Raji (cell line): Measurements from ENCODE around the gene STUM.

ENCODE experiments used
- POLR2A ChIP-seq: IDR thresholded peaks from 2 replicates; pipeline ENCODE4 v1.6.1; 2011; ENCODE audit warnings: low read depth, low read length, control low read depth; ENCODE audit not compliant: insufficient read depth

The STUM gene

DNA sequence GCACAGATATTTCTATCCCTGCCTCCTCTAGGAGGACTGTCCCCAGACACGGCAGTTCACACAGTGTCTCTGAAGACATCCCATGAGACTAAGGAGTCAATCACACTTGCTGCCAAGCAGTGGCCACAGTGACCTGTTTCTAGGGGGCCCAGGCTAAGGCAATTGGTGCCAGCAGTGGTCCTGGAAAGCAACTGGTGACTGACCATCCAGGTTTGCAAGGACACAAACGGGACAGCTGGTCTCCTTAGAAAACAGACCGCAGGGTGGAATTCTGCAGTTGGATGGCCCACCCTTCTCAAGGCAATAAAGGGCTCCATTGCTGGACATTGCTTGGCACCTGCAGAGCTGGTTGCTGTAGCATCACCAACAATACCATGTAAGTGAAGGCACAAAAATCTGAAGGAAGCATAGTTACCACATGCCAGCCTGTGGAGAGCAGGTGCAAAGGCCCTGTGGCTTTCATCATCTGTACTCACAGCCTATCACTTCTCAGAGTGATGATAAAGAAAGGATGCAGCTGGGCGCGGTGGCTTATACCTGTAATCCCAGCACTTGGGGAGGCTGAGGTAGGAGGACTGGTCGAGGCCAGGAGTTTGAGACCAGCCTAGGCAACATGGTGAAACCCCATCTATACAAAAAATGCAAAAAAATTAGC lies 81.5 kb downstream of the STUM start:
- no peak for TF ChIP-seq POLR2A

DNA sequence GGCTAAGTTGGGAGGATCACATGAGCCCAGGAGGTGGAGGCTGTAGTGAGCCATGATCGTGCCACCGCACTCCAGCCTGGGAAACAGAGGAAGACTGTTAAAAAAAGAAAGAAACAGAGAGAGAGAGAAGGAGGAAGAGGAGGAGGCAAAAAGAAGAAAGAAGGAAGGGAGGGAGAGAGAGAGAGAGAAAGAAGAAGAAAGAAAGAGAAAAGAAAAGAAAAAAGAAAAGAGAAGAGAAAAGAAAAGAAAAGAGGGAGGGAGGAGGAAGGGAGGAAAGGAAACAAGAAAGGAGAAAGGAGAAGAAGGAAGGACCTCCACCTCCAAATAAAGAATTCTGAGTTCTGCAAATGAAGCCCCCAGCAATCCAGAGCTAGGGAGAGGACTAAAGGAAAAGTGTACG lies 82.0 kb downstream of the STUM start:
- no peak for TF ChIP-seq POLR2A

DNA sequence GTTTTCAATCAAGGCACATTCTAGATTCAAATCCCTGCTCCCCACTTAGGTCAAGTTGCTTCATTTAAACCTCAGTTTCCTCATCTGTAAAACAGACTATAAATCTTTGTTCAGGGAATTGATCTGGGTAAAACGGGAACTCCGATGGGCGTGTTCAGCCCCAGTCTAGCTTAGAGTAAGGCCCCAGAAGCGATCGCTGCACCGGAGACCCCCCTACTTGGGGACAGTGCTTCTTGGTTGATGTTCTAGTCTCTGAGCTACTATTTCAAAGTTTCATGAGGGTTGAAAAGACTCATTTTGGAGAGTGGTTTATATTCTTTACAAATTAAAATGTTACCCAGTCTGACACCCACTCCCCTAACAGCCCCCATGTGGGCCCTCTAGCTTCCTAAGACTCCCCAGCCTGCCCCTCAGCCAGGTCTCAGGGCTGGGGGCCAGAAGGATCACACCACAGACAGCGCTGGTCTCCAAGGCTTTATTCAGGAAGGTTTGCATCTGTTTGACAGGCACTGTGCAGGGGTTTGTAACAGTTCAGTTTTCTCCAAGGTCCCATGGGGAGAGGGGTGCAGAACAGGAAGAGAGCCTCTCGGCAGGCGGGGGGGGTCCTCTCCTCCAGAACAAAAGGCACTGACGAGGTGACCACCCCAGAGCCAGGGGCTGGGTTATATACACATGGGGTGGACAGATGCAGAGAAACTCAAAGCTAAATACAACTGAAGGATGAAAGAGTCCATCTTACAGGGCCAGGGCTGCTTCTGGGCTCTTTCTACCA lies 82.9 kb downstream of the STUM start:
- no peak for TF ChIP-seq POLR2A

DNA sequence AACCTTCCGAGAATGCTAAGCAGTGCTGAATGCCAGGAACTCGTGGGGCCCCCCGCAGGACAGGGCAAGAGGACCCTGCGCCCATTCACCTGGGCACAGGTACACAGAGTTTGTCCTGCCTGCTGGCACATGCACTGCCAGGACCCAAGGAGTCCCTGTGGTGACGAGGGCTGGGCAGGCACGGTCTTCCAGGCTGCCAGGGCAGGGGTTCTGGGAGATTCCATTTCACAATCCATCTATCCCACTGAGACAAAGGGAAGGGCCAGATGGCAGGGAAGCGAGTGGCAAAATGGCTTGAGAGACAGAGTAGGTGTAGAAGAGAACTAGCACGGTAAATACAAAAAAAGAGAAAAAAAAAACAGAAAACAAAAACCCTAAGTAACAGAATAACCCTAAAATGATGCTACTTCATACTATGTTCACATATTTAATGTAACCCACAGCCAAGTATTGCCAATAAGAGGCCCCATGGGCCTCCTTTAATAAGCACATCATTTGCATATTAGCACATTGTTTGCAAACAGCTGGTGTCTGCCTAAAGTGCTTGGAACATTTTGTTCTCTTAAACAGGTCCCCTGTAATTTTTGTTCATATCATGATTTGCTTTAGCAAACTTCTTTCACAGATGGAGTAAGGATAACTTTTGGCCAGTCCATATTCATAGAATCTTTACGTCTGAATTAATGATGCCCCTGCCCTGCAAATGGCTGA lies 83.8 kb downstream of the STUM start:
- no peak for TF ChIP-seq POLR2A

DNA sequence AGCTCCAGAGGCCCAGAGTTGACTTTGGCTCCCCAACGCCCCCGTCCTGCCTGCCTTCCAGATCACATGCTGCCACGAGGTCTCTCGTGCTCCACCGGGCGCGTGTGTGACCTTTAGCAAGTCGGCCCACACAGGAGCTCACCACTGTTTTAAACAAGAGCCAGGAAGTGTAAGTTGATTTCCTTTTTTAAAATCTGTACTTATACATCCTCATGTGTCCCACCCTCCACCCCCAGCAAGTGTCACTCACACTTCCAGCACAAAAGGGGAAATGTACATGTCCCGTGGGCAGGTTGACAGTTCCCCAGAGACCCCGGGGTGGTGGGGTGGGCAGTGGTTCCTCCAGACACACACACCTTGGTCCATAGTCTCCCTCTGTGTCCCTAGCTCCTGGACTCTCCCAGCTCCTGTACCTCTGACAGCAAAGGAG lies 84.4 kb downstream of the STUM start:
- no peak for TF ChIP-seq POLR2A

DNA sequence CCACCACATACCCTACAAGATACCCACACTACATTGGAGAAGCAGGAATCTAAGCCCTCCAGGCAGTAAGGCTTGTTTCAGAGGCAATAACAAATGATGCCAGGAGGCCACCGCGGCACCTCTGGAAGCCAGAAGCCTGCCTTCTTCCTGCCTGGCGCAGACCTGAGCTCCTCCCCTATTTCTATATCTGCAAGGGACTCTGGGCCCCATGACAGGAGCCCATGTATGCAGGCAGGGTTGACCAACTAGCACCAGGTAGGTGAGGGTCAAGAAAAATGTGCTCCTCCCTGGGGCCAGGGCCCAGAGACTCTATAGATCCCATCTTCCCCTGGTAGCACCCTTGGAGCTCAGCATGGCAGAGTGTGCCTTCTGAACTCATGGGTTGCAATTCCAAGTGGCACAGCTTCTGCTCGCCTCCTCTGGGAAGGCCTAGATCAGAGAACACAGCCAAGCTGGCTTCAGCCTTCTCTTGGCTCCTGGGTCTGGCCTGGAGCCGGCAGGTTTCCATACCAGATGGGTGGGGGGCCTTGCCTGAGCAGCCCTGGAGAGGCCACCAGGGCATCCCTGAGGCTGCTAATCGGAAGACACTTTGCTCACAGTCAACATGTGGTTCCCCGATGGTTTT lies 85.1 kb downstream of the STUM start:
- TF ChIP-seq POLR2A = no peak

DNA sequence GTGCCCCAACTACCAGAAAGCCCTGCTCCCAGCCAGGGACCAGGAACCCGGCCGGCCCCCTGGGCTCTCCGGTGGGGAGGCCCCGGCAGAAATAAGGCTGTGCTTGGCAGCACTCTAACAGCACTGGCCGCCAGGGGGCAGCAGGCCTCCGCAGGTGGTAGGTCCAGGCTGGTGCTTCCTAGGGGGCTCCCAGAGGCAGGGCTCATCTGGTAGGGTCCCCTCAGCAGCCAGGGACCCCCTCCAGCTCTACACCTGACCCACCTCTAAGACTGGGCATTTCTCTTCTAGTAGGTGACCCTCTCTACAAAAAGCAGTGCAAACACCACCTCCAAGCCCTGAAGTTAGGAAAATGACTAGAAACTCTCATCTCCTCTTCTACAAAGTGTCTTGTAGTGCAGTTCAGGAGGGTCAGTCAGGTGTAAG lies 85.6 kb downstream of the STUM start:
- no peak for TF ChIP-seq POLR2A

DNA sequence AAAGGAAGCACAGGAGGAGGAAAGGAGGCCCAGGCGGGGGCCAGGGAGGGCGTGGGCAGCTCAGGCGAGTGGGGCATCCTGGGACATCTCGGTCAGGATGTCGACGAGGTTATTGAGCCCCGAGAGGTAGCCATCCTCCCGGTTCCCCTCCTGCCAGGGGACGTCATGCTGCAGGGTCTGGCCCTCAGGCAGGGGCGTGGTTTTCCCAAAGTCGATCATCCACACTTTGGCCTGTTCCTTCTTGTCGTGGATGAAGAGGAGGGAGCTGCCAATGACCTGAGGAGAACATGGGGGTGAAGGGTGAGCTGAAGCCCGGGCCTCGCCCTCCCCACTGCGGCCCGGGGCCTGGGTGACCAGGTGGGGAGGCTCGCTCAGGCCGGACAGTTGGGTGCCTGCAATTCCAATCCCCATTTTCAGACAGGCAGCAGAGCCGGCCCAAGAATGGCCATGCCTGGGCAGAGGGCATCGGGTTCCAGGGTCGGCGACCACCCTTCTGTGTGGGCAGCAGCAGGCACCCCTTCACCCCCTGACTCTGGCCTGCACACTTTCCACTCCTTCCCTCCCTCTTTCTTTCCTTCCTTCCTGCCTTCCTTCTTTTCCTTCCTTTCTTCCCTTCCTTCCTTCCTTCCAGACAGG lies 86.2 kb downstream of the STUM start:
- no peak for TF ChIP-seq POLR2A

DNA sequence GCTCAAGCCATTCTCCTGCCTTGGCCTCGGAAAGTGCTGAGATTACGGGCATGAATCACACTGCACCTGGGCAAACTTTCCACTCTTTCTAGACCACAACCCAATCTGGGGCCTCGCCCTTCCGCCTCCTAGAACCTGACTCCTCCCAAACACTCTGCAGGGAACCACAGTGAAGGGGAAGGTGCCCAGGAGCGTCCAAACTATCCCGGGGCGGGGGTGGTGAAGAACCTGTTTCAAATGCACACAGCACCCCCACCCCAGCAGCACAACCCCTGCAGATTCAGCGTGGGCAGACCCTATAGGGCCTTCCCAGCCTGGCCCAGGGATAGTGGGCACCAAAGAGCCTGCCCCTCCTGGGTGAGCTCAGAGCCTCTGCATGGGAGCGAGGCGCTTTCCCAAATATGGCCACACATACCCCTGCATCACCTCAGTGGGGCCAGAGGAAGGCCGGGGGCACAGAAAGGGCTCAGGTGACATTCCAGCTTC lies 86.9 kb downstream of the STUM start:
- no peak for TF ChIP-seq POLR2A

DNA sequence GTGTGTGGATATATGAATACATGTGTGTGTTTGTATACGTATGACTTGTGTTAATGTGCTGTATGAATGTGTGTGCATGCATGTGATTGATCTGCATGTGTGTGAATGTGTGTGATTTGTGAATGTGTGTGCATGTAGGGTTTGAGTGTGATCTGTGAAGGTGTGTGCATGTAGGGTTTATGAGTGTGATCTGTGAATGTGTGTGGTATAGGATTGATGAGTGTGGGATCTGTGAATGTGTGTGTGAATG lies 88.2 kb downstream of the STUM start:
- TF ChIP-seq POLR2A = no peak

DNA sequence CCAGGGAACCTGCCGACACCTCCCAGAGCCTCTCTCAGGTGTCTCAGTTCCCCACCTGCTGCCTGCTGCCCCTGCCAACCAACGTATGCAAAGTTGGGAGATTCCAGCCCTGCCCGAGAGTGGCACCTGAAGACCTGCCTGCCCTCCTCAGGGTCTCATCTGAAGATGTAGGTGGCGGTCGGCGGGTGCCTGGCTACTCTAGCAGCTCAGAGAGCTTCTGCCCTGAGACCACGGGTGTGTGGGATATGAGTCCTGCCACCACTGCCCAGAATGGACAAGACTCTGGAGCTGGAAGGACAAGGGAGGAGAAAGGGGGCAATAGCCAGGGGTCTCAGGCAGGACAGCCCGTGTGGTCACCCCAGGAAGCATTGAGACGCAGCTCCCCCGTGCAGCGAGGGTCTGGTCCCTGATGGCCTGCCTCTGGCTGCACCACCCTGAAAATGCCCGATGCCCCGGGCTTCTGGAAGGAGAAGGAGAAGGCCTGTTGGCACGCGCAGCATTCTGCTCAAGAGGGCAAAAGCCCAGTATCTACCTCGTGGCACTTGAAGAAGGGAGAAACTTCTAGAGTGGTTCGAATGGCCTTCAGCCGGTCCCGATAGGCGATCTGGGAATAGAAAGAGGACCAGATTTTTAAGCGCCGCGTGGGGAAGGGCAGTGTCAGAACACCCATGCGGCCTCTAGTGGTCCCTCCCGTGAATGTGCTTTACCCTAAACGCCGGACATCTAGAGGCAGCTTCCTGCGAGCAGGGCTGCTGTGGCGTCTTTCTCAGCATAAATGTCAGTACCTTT lies 88.8 kb downstream of the STUM start:
- TF ChIP-seq POLR2A = no peak

DNA sequence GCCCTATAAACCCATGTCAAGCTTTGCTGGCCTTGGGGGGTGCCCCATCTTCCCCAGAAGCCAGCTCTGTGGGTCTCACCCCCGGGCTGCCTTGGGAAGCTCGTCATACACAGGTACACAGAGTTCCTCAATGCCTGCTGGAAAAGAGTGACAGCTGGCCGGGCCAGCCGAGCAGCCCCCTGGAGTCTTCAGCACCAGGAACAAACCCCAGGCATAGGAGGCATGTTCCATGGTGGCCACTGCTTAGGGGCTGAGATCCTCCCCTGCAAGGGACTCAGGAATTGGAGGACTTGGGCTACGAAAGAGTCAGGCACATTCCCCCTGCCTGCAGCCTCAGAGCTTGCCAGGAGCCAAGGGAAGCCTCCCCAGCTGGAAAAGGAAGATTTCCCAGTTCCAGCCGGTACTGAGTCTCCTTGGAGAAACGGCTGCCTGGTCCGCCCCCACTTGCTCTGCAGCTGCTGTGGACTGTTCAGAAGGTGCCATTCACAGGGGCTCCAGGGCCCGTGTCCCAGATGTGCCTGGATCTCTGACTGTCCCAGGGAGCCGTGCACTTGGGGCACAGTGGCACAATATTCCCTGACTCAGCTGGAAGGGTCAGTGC lies 89.5 kb downstream of the STUM start:
- no peak for TF ChIP-seq POLR2A

DNA sequence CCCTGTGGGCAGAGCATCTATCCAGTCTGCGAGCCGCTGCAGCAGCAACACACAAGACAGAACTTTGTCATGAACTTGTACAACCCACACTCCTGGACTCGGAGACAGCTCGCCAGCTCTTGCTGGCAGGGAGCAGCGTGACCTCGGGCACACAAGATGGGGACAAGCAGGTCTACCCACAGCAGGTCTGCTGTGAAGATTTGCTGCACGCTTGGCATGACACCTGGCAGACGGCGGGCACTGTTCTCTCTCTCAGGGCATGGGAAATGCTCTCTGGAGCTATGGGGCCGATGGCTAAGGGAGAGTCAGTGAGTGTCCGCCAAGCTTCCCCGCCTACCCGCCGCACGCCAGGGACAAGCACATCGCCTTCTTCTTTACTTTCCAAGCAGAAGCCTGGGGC lies 90.0 kb downstream of the STUM start:
- no peak for TF ChIP-seq POLR2A

DNA sequence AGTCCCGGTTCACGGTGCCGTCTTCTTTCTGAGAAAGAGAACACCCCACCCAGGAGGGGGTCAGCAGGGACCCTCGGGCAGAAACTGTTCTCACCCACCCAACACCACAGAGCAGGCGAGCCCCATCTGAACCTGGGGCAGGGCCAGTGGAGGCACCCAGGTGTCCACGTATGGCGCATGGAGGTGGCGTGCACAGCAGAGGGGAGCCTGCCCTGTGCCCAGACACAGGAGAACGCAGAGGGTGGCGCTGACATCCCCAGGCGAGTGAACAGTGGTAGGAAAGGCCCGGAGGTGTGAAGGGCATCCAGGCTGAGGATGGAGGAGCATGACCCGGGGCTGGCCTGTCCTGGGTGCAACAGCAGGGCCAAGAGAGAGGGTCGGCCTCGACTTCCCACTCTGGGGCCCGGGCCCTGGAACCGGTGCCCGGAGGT lies 91.1 kb downstream of the STUM start:
- no peak for TF ChIP-seq POLR2A
